ENCODE measurements around the gene CASP8. TPM values are rescaled to one million over a fixed set of nuclear protein-coding genes. Genes with fewer than 3 reads are reported as not detected.

The CASP8 gene
- total RNA-seq, 1 donor from 2014 or later = 2.5 TPM

DNA sequence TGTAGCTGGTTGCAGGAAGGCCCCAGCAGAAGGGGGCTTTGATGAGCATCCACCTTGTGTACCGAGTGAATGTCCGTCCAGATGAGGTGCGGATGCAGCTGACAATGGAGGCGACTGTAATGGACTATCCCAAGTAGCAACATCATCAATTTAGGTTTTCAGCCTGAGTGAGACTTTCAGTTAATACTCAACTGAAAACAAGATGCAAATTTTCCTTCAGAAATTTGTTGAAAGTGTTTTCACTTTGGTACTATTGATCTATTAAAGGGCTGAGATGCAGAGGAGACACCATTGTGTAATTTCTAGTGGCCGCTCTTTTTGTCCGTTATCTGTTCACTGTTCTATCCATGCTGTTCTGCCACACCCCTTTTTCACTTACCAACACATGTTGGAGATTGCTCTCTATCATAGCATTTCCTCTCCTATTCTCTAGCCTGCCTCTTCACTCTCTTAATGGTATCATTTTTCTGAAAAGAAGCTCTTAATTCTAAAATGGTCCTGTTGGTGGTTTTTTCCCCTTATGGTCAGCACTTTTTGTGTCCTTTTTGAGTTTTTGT is 12.0 kb upstream of the CASP8 start:
- Mint-ChIP-seq H3K4me3 (no peak overlapping the region), H3K36me3 (ENCODE audit: low read depth) (no peaks in the 10 kb centered on the region), H3K4me1 (no peaks in the 10 kb centered on the region), H3K9me3 (no peaks in the 10 kb centered on the region), H3K27me3 (ENCODE audit: low read depth) (no peaks in the 10 kb centered on the region), H3K27ac (ENCODE audit: unreplicated experiment) (no peak overlapping the region)
- no peak for TF ChIP-seq CTCF (conservative IDR thresholded peaks at IDR 0.05)
- no peak for DNase-seq (ENCODE audit: low read depth, low spot score)

DNA sequence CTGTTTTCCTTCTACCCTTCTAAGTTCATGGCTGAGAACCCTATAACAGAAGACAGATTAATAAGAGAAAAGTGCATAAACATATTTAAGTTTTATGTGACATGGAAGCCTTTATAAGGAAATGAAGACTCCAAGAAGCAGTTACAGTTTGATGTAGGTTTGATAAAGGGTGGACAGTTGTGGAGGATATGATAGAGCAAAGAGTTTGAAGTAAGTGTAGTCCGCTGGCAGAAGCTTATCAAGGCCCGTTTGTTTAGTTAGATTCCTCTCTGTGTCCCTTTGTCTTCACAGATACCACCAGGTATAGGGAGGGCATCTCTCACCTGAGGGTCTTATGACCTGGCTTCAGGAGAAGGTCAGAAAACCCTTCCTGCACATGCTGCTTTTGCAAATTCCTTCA is 10.4 kb upstream of the CASP8 start:
- no peak overlapping the region for H3K4me3 Mint-ChIP-seq
- no peak for DNase-seq (ENCODE audit: low read depth, low spot score)
- H3K27me3 Mint-ChIP-seq (ENCODE audit: low read depth) = no peaks in the 10 kb centered on the region
- no peaks in the 10 kb centered on the region for H3K4me1 Mint-ChIP-seq
- no peaks in the 10 kb centered on the region for H3K9me3 Mint-ChIP-seq
- no peak for TF ChIP-seq CTCF (conservative IDR thresholded peaks at IDR 0.05)
- H3K27ac Mint-ChIP-seq (ENCODE audit: unreplicated experiment) = no peak overlapping the region
- H3K36me3 Mint-ChIP-seq (ENCODE audit: low read depth) = no peaks in the 10 kb centered on the region

GRCh38 chr2:201250741-201251140 is 9.6 kb upstream of the CASP8 start:
- H3K27me3 Mint-ChIP-seq (ENCODE audit: low read depth) = no peaks in the 10 kb centered on the region
- no peaks in the 10 kb centered on the region for H3K4me1 Mint-ChIP-seq
- no peak for TF ChIP-seq CTCF (conservative IDR thresholded peaks at IDR 0.05)
- no peak overlapping the region for H3K4me3 Mint-ChIP-seq
- no peak overlapping the region for H3K27ac Mint-ChIP-seq (ENCODE audit: unreplicated experiment)
- H3K9me3 Mint-ChIP-seq = no peaks in the 10 kb centered on the region
- no peaks in the 10 kb centered on the region for H3K36me3 Mint-ChIP-seq (ENCODE audit: low read depth)
- no peak for DNase-seq (ENCODE audit: low read depth, low spot score)

DNA sequence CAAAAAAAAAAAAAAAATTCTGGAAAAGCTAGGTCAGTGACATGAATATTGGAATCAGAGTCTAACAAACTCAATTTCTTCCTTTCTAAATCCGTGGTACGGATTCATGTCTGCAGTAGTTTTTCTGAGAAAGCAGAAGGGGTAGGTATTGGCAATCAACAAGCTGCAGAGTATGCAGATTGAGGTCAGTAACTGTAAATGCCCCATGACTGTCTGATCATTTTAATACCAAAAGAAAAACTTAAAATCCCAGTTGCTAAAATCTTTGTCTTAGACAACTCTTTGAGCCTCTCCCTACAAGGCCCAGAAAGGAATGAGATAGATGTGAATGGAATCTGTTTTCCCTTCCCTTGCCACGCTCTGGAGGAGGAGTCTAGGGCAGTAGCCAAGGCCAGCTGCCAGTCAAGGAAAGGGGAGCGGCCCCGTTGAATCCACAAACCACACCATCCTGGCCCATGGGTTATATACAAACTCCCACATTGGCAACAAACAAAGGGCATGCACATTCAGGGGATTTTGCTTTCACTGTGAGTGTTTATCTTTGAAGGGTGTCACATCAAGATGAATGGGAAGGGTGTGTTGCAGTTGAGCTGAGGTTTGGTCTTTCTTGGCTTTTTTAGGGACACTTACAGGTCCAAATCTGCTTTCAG is 6.1 kb upstream of the CASP8 start:
- Mint-ChIP-seq H3K9me3 (no peaks in the 10 kb centered on the region), H3K36me3 (ENCODE audit: low read depth) (no peaks in the 10 kb centered on the region), H3K27ac (ENCODE audit: unreplicated experiment) (no peak overlapping the region), H3K4me1 (peaks cover 20% of the 10 kb centered on the region), H3K4me3 (no peak overlapping the region), H3K27me3 (ENCODE audit: low read depth) (no peaks in the 10 kb centered on the region)
- DNase-seq (ENCODE audit: low read depth, low spot score) = no peak
- TF ChIP-seq CTCF (conservative IDR thresholded peaks at IDR 0.05) = no peak

DNA sequence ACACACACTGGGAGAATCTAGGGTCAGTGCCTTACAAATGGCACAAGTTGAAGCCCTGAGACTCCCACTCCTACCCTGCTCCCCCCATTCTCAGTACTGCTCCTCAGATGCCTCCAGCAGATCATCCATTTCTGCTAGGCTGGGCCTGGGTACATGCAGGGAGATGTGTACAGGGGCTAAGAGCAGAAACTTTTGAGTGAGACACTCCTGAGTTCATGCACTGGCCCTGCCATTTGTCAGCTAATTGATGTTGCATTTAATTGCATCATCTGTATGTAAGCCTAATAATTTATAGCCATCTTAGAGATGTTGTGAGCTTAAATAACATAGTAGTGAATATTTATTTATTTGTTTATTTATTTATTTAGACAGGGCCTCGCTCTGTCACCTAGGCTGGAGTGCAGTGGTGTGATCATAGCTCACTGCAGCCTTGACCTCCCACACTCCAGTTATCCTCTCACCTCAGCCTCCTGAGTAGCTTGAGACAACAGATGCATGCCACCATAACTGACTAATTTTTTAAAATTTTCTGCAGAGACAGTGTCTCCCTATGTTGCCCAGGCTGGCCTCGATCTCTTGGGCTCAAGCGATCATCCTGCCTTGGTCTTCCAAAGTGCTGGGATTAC is 4.8 kb upstream of the CASP8 start:
- DNase-seq (ENCODE audit: low read depth, low spot score) = no peak
- Mint-ChIP-seq H3K27ac (ENCODE audit: unreplicated experiment) (no peak overlapping the region), H3K36me3 (ENCODE audit: low read depth) (no peaks in the 10 kb centered on the region), H3K27me3 (ENCODE audit: low read depth) (no peaks in the 10 kb centered on the region), H3K4me1 (peaks cover 25% of the 10 kb centered on the region), H3K4me3 (no peak overlapping the region), H3K9me3 (peaks cover 2% of the 10 kb centered on the region)
- TF ChIP-seq CTCF (conservative IDR thresholded peaks at IDR 0.05) = no peak
